ENCODE data around the gene IRX4. TPM values are rescaled to one million over a fixed set of nuclear protein-coding genes. Genes with fewer than 3 reads are reported as not detected.
A peak's percentile ranks its signal among the peaks of the same experiment; 100 is the strongest.

The IRX4 gene
- total and polyA plus RNA-seq, 10 donors: 0.05 TPM; not detected in 9

DNA sequence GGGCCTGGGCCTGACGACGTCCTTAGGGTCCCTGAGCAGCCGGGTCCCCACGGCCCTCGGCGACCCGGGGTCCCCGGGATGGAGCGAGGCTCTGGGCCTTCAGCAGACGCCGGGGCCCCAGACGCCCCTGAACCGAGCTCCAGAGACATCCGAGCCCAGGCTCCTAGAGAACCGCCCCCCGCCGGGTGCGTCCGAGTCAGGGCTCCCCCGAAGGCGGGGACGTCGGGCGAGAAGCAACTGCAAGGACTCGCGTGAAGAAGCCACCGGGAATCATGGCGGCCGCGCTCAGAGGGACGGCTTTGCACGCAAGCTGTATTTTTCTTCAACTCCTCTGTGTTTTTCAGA is 25.5 kb downstream of the IRX4 start:
- peak overlapping the region in 1 of 8 donors; percentile 33 for H3K4me3 ChIP-seq
- peaks cover 0 to 68% (median 31%) of the 10 kb centered on the region in 7 donors for H3K27me3 ChIP-seq (replicated peaks in 1 of 7)
- H3K27ac ChIP-seq: no peak overlapping the region
- no peak for DNase-seq
- TF ChIP-seq POLR2A (IDR thresholded peaks at IDR 0.05): no peak
- no peak for TF ChIP-seq POLR2AphosphoS5 (IDR thresholded peaks at IDR 0.05)
- TF ChIP-seq, protein P1, sequence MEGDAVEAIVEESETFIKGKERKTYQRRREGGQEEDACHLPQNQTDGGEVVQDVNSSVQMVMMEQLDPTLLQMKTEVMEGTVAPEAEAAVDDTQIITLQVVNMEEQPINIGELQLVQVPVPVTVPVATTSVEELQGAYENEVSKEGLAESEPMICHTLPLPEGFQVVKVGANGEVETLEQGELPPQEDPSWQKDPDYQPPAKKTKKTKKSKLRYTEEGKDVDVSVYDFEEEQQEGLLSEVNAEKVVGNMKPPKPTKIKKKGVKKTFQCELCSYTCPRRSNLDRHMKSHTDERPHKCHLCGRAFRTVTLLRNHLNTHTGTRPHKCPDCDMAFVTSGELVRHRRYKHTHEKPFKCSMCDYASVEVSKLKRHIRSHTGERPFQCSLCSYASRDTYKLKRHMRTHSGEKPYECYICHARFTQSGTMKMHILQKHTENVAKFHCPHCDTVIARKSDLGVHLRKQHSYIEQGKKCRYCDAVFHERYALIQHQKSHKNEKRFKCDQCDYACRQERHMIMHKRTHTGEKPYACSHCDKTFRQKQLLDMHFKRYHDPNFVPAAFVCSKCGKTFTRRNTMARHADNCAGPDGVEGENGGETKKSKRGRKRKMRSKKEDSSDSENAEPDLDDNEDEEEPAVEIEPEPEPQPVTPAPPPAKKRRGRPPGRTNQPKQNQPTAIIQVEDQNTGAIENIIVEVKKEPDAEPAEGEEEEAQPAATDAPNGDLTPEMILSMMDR (IDR thresholded peaks at IDR 0.05 in 8 of 11, conservative IDR thresholded peaks at IDR 0.05 in 3 of 11): no peak
- H3K4me1 ChIP-seq: no peaks in the 10 kb centered on the region
- no peaks in the 10 kb centered on the region for H3K36me3 ChIP-seq
- 66 to 96% (median 80%) methylated on average over 20 to 32 of the region's 32 CpGs for WGBS, 5 donors
- no peaks in the 10 kb centered on the region for H3K9me3 ChIP-seq
- intact Hi-C loops (cut with DNase I; ENCODE audit: low total_unique reads): no loop called here

DNA sequence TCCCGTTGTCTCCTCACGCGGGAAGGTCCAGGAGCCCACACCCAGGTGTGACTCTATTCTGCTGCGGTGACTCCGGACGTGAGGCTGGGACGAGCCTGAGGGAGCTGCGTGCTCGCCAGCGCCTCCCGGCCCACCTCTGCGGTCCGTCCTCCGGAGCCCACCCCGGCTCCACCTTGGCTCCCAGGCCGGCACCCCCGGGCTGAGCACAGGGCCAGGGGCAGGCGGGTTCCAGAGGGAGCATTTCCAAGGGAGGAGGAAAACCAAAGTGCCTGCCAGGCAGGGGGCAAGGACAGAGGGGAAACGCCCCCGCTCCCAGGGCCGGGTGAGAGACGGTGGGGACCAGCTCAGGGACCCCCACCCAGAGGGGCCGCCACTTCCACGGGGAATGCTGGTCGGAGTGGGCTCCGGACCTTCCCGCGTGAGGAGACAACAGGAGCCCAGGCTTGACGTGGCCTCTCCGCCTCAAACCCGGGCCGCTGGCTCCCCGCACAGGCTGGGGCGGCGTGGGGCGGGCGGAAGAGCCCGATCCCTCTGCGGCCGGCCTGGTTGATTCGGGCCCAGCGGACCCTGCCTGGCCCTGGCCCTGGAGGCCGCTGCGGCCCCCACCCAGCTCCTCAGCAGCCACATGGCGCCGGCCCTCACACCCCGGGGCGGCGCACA is 26.0 kb downstream of the IRX4 start:
- intact Hi-C loops (cut with DNase I; ENCODE audit: low total_unique reads): no loop called here
- H3K9me3 ChIP-seq: no peaks in the 10 kb centered on the region
- TF ChIP-seq POLR2A (IDR thresholded peaks at IDR 0.05): no peak
- TF ChIP-seq POLR2AphosphoS5 (IDR thresholded peaks at IDR 0.05): no peak
- TF ChIP-seq, protein P1 (IDR thresholded peaks at IDR 0.05 in 8 of 11, conservative IDR thresholded peaks at IDR 0.05 in 3 of 11): no peak
- peaks cover 0 to 69% (median 36%) of the 10 kb centered on the region in 7 donors for H3K27me3 ChIP-seq (replicated peaks in 1 of 7)
- no peak for DNase-seq
- no peak overlapping the region for H3K27ac ChIP-seq
- 33 to 93% (median 69%) methylated on average over 8 to 49 of the region's 49 CpGs for WGBS, 5 donors
- no peaks in the 10 kb centered on the region for H3K36me3 ChIP-seq
- peaks cover 0 to under 1% (median 0%) of the 10 kb centered on the region in 6 donors for H3K4me1 ChIP-seq
- peak overlapping the region in 1 of 8 donors; percentile 33 for H3K4me3 ChIP-seq

DNA sequence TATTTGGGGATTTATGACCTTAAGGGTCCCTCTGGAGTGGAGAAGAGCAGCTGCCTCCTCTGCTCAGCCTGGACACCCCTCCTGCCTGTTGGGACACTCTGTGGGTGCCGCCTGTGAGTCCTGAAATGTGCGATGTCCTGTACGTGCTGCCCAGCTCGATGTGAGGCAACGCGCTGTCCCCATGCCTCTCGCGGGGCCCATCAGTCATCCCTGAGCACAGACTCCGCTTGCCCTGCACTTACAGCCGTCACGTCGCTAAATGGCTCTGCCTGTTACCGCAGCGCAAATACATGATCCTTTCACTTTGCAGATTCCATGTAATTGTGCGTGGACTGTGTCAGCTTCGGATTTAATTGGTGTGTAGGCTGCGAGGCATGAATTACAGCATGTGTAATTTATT is 27.1 kb downstream of the IRX4 start:
- peaks cover 0 to 72% (median 46%) of the 10 kb centered on the region in 7 donors for H3K27me3 ChIP-seq (replicated peaks in 1 of 7)
- TF ChIP-seq POLR2AphosphoS5 (IDR thresholded peaks at IDR 0.05) (no peak), POLR2A (IDR thresholded peaks at IDR 0.05) (no peak)
- TF ChIP-seq, protein P1 (IDR thresholded peaks at IDR 0.05 in 8 of 11, conservative IDR thresholded peaks at IDR 0.05 in 3 of 11): no peak
- peaks cover 0 to 7% (median 0%) of the 10 kb centered on the region in 6 donors for H3K4me1 ChIP-seq
- 63 to 80% (median 78%) methylated on average over 13 to 17 of the region's 17 CpGs for WGBS, 5 donors
- no peaks in the 10 kb centered on the region for H3K36me3 ChIP-seq
- H3K4me3 ChIP-seq: no peak overlapping the region
- no peaks in the 10 kb centered on the region for H3K9me3 ChIP-seq
- no peak overlapping the region for H3K27ac ChIP-seq
- intact Hi-C loops (cut with DNase I; ENCODE audit: low total_unique reads): no loop called here
- no peak for DNase-seq

DNA sequence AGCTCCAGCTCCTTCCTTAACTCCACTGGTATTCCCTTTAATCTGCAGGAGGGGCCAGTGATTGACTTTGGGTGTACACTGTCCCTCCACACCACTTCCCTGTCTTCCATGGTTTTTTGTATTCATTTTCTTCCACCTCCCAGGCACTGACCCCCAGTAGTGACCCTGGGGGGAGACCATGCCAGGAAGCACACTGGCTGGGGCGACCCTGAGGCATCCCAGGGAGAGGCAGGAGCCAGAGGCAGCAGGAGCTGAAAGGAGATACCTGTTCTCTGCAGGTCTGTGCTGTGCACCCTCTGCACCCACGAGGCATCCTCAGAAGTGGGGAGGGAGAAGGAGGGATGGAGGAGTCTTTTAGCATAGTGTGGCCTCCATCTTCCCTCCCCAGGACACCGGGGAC is 27.6 kb downstream of the IRX4 start:
- H3K27me3 ChIP-seq (replicated peaks in 1 of 7): peaks cover 0 to 76% (median 51%) of the 10 kb centered on the region in 7 donors
- WGBS, 5 donors: 29 to 46% (median 42%) methylated on average over 3 of the region's 3 CpGs

More for the DNA sequence above, 27.6 kb downstream of the IRX4 start:
- Histone ChIP-seq H3K4me3 (no peak overlapping the region), H3K9me3 (no peaks in the 10 kb centered on the region), H3K36me3 (no peaks in the 10 kb centered on the region), H3K4me1 (peaks cover 0 to 7% (median 0%) of the 10 kb centered on the region in 6 donors), H3K27ac (no peak overlapping the region)
- no peak for DNase-seq
- TF ChIP-seq POLR2A (IDR thresholded peaks at IDR 0.05): no peak
- TF ChIP-seq POLR2AphosphoS5 (IDR thresholded peaks at IDR 0.05): no peak
- TF ChIP-seq, protein P1 (IDR thresholded peaks at IDR 0.05 in 8 of 11, conservative IDR thresholded peaks at IDR 0.05 in 3 of 11): no peak
- intact Hi-C loops (cut with DNase I; ENCODE audit: low total_unique reads): no loop called here

Measured in spleen (tissue), 11 donors.